ENCODE measurements around the gene NAALADL2. TPM values are rescaled to one million over a fixed set of nuclear protein-coding genes. Genes with fewer than 3 reads are reported as not detected.

The NAALADL2 gene
- total and polyA plus RNA-seq, 2 donors from 2014 or later, result 2.0 to 20.2 TPM

GRCh38 chr3:175746308-175746707, 887.2 kb downstream of the NAALADL2 start:
- Histone ChIP-seq H3K9me3 (ENCODE audit: control insufficient read depth in 2 of 3, insufficient read depth in 1 of 3, low read length in 3 of 3) (no peaks in the 10 kb centered on the region), H3K4me1 (ENCODE audit: control insufficient read depth in 2 of 3, insufficient read depth in 2 of 3, low read depth in 1 of 3, low read length in 3 of 3) (no peaks in the 10 kb centered on the region), H3K27me3 (ENCODE audit: control insufficient read depth, insufficient read depth, low read length) (no peaks in the 10 kb centered on the region), H3K4me3 (ENCODE audit: low read length in 3 of 3) (no peak overlapping the region), H3K27ac (ENCODE audit: low read depth in 2 of 2, low read length in 2 of 2) (no peak overlapping the region), H3K9ac (ENCODE audit: low read length in 3 of 3) (no peak overlapping the region), H3K36me3 (ENCODE audit: control insufficient read depth in 2 of 3, insufficient read depth in 3 of 3, low read length in 3 of 3) (no peaks in the 10 kb centered on the region)
- no peak for TF ChIP-seq CTCF (IDR thresholded peaks at IDR 0.05; ENCODE audit: borderline replicate concordance, extremely low read depth, insufficient read depth)
- intact Hi-C loops (cut with DNase I), result no loop called here
- FAIRE-seq (no peak), DNase-seq (no peak)

- DNase-seq, result no peak
- Histone ChIP-seq H3K27me3 (ENCODE audit: control insufficient read depth, insufficient read depth, low read length) (no peaks in the 10 kb centered on the region), H3K9ac (ENCODE audit: low read length in 3 of 3) (no peak overlapping the region), H3K27ac (ENCODE audit: low read depth in 2 of 2, low read length in 2 of 2) (no peak overlapping the region), H3K4me1 (ENCODE audit: control insufficient read depth in 2 of 3, insufficient read depth in 2 of 3, low read depth in 1 of 3, low read length in 3 of 3) (no peaks in the 10 kb centered on the region), H3K36me3 (ENCODE audit: control insufficient read depth in 2 of 3, insufficient read depth in 3 of 3, low read length in 3 of 3) (no peaks in the 10 kb centered on the region), H3K9me3 (ENCODE audit: control insufficient read depth in 2 of 3, insufficient read depth in 1 of 3, low read length in 3 of 3) (no peaks in the 10 kb centered on the region), H3K4me3 (ENCODE audit: low read length in 3 of 3) (no peak overlapping the region)
- no peak for TF ChIP-seq CTCF (IDR thresholded peaks at IDR 0.05; ENCODE audit: borderline replicate concordance, extremely low read depth, insufficient read depth)
- no peak for FAIRE-seq
- intact Hi-C loops (cut with DNase I), result no loop called here
These were observed 889.1 kb downstream of the NAALADL2 start for GRCh38 chr3:175748087-175748730.

- no peak for DNase-seq
- H3K9me3 ChIP-seq (ENCODE audit: control insufficient read depth in 2 of 3, insufficient read depth in 1 of 3, low read length in 3 of 3), result no peaks in the 10 kb centered on the region
- H3K27me3 ChIP-seq (ENCODE audit: control insufficient read depth, insufficient read depth, low read length), result no peaks in the 10 kb centered on the region
- no peak for FAIRE-seq
- H3K27ac ChIP-seq (ENCODE audit: low read depth in 2 of 2, low read length in 2 of 2), result no peak overlapping the region
- H3K4me3 ChIP-seq (ENCODE audit: low read length in 3 of 3), result no peak overlapping the region
- no peak for TF ChIP-seq CTCF (IDR thresholded peaks at IDR 0.05; ENCODE audit: borderline replicate concordance, extremely low read depth, insufficient read depth)
- no peak overlapping the region for H3K9ac ChIP-seq (ENCODE audit: low read length in 3 of 3)
- no peaks in the 10 kb centered on the region for H3K36me3 ChIP-seq (ENCODE audit: control insufficient read depth in 2 of 3, insufficient read depth in 3 of 3, low read length in 3 of 3)
- intact Hi-C loops (cut with DNase I), result no loop called here
- H3K4me1 ChIP-seq (ENCODE audit: control insufficient read depth in 2 of 3, insufficient read depth in 2 of 3, low read depth in 1 of 3, low read length in 3 of 3), result no peaks in the 10 kb centered on the region
These were observed 890.8 kb downstream of the NAALADL2 start for GRCh38 chr3:175749981-175750380.

GRCh38 chr3:175751089-175751488, 892.0 kb downstream of the NAALADL2 start:
- Histone ChIP-seq H3K27me3 (ENCODE audit: control insufficient read depth, insufficient read depth, low read length) (no peaks in the 10 kb centered on the region), H3K9me3 (ENCODE audit: control insufficient read depth in 2 of 3, insufficient read depth in 1 of 3, low read length in 3 of 3) (no peaks in the 10 kb centered on the region), H3K9ac (ENCODE audit: low read length in 3 of 3) (no peak overlapping the region), H3K4me3 (ENCODE audit: low read length in 3 of 3) (no peak overlapping the region), H3K27ac (ENCODE audit: low read depth in 2 of 2, low read length in 2 of 2) (no peak overlapping the region), H3K36me3 (ENCODE audit: control insufficient read depth in 2 of 3, insufficient read depth in 3 of 3, low read length in 3 of 3) (no peaks in the 10 kb centered on the region), H3K4me1 (ENCODE audit: control insufficient read depth in 2 of 3, insufficient read depth in 2 of 3, low read depth in 1 of 3, low read length in 3 of 3) (no peaks in the 10 kb centered on the region)
- TF ChIP-seq CTCF (IDR thresholded peaks at IDR 0.05; ENCODE audit: borderline replicate concordance, extremely low read depth, insufficient read depth), result no peak
- DNase-seq (no peak), FAIRE-seq (no peak)
- intact Hi-C loops (cut with DNase I), result no loop called here

All from kidney (tissue), 14 donors.